HepG2 (cell line): Measurements from ENCODE around the gene B3GNT7. TPM values are rescaled to one million over a fixed set of nuclear protein-coding genes. Genes with fewer than 3 reads are reported as not detected.

Experiments
- FOXC1 ChIP-seq: sonication (generic); formaldehyde crosslinking; IDR thresholded peaks from 2 replicates; pipeline ENCODE4 v1.8.0; 2022; ENCODE audit warnings: mild to moderate bottlenecking, missing genetic modification reagents, borderline replicate concordance
- NCOA1 ChIP-seq: sonication (generic); formaldehyde crosslinking; IDR thresholded peaks from 2 replicates; pipeline ENCODE4 v1.9.0; 2021; ENCODE audit warnings: missing genetic modification reagents
- SOX6 ChIP-seq, 2 experiments: fragments of 450-650 bp in 1 of 2; sonication (generic) in 1 of 2; formaldehyde crosslinking in 1 of 2; IDR thresholded peaks; 2 replicates each; pipeline versions ENCODE4 v1.4.0 to v1.6.1; 2017 to 2020; ENCODE audit warnings: antibody characterized with exemption in 1 of 2, mild to moderate bottlenecking in 1 of 2, missing genetic modification reagents in 1 of 2
- ZC3H13 ChIP-seq: sonication (generic); formaldehyde crosslinking; IDR thresholded peaks from 2 replicates; pipeline ENCODE4 v1.8.1; 2023; ENCODE audit warnings: mild to moderate bottlenecking, missing genetic modification reagents, moderate library complexity
- ZNF101 ChIP-seq: sonication (generic); formaldehyde crosslinking; IDR thresholded peaks from 2 replicates; pipeline ENCODE4 v1.4.0; 2020; ENCODE audit warnings: mild to moderate bottlenecking, low read depth, missing genetic modification reagents, borderline replicate concordance
- ZNF34 ChIP-seq: sonication (generic); formaldehyde crosslinking; IDR thresholded peaks from 2 replicates; pipeline ENCODE4 v1.4.0; 2020; ENCODE audit warnings: mild to moderate bottlenecking, missing genetic modification reagents, borderline replicate concordance
- ZNF674 ChIP-seq: sonication (generic); formaldehyde crosslinking; IDR thresholded peaks from 2 replicates; pipeline ENCODE4 v1.5.0; 2020; ENCODE audit warnings: low read depth, mild to moderate bottlenecking, missing genetic modification reagents
- polyA plus RNA-seq, 8 experiments: library from polyadenylated mRNA; depleted of rRNA in 3 of 8; stranded (reverse) in 7 of 8; unstranded in 1 of 8; fragments of >200 nt; fragmentation: Illumina TruSeq in 4 of 8; extraction: Trizol in 4 of 8; gene quantifications; 2 replicates each; pipeline versions ENCODE4 v1.2.1 to v1.2.3, GENCODE V29; 2011 to 2016; ENCODE audit warnings: low read depth in 4 of 8, missing spikeins in 1 of 8, mixed read lengths in 1 of 8; ENCODE audit not compliant: insufficient read depth in 1 of 8
- total RNA-seq, 5 experiments: library from RNA; depleted of rRNA; stranded (reverse); fragments of >200 nt; fragmentation: Illumina TruSeq; extraction: Trizol; gene quantifications; 2 replicates each; pipeline ENCODE4 v1.2.3, GENCODE V29; 2016; ENCODE audit warnings: low read depth in 1 of 5
- TF ChIP-seq, protein P1 (sequence below): sonication (generic); formaldehyde crosslinking; IDR thresholded peaks from one replicate; pipeline ENCODE4 v1.5.1; 2020; ENCODE audit warnings: mild to moderate bottlenecking, missing genetic modification reagents; ENCODE audit errors: not compliant biosample characterization
- TF ChIP-seq, protein P2 (sequence below): sonication (generic); formaldehyde crosslinking; IDR thresholded peaks from 2 replicates; pipeline ENCODE4 v1.4.0; 2020; ENCODE audit warnings: missing genetic modification reagents
- TF ChIP-seq, protein P3 (sequence below): sonication (generic); formaldehyde crosslinking; IDR thresholded peaks from 2 replicates; pipeline ENCODE4 v1.8.0; 2022; ENCODE audit warnings: missing genetic modification reagents, mild to moderate bottlenecking, inconsistent platforms, borderline replicate concordance
- TF ChIP-seq, protein P4 (sequence below): sonication (generic); formaldehyde crosslinking; IDR thresholded peaks from 2 replicates; pipeline ENCODE4 v1.8.0; 2022; ENCODE audit warnings: mild to moderate bottlenecking, missing genetic modification reagents

Gene B3GNT7
- total and polyA plus RNA-seq, 2 of the 13 experiments (the other 11 are each of a cell fraction or from before 2014, with no cell fraction given): 0.04 to 0.24 TPM

DNA sequence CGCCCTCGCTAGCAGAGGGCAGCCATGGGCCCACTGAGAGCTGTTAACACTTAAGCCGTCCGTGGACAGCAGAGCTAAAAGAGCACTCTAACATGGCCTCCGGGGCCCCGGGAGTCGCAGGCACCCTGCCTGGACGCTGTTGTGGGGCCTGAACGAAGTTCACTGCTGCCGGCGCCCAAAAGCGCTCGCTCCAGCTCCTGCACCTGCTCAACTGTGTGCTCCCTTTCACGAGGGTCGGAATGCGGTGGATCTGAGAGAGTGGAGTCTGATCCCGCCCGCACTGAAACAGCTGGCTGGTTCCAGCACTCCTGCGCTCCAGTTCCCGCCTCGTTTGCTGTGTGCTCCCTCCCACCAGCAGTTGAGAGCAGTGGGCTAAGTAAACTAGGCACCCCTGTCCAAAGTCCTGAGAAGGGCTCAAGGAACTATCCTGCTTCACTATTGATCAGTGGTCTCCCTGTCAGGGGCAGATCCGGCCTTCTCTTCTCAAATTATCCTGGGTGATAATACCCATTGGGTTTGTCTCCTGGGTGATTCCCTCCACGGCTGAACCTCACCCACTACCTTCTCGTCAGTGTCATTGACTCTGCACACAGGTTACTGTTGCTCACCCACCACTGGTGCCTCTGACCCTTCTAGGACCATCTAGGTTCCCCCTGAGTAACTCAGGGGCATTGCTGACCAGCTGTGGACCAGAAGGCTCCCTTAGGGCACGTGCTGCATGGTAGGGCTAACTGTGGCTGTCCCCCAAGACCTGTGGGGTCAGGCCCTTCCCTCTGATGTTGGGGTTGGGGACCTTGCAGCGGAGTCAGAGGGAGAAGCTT lies 23.5 kb downstream of the B3GNT7 start (continued):
- TF ChIP-seq, protein P1, sequence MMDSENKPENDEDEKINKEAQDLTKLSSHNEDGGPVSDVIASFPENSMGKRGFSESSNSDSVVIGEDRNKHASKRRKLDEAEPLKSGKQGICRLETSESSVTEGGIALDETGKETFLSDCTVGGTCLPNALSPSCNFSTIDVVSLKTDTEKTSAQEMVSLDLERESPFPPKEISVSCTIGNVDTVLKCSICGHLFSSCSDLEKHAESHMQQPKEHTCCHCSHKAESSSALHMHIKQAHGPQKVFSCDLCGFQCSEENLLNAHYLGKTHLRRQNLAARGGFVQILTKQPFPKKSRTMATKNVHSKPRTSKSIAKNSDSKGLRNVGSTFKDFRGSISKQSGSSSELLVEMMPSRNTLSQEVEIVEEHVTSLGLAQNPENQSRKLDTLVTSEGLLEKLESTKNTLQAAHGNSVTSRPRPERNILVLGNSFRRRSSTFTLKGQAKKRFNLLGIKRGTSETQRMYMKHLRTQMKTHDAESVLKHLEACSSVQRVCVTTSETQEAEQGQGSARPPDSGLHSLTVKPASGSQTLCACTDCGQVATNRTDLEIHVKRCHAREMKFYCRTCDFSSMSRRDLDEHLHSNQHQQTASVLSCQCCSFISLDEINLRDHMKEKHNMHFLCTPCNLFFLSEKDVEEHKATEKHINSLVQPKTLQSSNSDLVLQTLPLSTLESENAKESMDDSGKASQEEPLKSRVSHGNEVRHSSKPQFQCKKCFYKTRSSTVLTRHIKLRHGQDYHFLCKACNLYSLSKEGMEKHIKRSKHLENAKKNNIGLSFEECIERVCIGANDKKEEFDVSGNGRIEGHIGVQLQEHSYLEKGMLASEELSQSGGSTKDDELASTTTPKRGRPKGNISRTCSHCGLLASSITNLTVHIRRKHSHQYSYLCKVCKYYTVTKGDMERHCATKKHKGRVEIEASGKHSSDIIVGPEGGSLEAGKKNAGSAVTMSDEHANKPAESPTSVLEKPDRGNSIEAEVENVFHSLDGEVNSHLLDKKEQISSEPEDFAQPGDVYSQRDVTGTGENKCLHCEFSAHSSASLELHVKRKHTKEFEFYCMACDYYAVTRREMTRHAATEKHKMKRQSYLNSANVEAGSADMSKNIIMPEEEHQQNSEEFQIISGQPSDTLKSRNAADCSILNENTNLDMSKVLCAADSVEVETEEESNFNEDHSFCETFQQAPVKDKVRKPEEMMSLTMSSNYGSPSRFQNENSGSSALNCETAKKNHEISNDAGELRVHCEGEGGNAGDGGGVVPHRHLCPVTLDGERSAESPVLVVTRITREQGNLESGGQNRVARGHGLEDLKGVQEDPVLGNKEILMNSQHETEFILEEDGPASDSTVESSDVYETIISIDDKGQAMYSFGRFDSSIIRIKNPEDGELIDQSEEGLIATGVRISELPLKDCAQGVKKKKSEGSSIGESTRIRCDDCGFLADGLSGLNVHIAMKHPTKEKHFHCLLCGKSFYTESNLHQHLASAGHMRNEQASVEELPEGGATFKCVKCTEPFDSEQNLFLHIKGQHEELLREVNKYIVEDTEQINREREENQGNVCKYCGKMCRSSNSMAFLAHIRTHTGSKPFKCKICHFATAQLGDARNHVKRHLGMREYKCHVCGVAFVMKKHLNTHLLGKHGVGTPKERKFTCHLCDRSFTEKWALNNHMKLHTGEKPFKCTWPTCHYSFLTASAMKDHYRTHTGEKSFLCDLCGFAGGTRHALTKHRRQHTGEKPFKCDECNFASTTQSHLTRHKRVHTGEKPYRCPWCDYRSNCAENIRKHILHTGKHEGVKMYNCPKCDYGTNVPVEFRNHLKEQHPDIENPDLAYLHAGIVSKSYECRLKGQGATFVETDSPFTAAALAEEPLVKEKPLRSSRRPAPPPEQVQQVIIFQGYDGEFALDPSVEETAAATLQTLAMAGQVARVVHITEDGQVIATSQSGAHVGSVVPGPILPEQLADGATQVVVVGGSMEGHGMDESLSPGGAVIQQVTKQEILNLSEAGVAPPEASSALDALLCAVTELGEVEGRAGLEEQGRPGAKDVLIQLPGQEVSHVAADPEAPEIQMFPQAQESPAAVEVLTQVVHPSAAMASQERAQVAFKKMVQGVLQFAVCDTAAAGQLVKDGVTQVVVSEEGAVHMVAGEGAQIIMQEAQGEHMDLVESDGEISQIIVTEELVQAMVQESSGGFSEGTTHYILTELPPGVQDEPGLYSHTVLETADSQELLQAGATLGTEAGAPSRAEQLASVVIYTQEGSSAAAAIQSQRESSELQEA: peak; percentile 44
- peak; percentile 95 for TF ChIP-seq NCOA1
- TF ChIP-seq, protein P2, sequence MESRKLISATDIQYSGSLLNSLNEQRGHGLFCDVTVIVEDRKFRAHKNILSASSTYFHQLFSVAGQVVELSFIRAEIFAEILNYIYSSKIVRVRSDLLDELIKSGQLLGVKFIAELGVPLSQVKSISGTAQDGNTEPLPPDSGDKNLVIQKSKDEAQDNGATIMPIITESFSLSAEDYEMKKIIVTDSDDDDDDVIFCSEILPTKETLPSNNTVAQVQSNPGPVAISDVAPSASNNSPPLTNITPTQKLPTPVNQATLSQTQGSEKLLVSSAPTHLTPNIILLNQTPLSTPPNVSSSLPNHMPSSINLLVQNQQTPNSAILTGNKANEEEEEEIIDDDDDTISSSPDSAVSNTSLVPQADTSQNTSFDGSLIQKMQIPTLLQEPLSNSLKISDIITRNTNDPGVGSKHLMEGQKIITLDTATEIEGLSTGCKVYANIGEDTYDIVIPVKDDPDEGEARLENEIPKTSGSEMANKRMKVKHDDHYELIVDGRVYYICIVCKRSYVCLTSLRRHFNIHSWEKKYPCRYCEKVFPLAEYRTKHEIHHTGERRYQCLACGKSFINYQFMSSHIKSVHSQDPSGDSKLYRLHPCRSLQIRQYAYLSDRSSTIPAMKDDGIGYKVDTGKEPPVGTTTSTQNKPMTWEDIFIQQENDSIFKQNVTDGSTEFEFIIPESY (CRISPR knock-in tag): no peak
- TF ChIP-seq ZNF101 (CRISPR knock-in tag): no peak
- no peak for TF ChIP-seq ZNF34 (CRISPR knock-in tag)
- no peak for TF ChIP-seq ZNF674 (CRISPR knock-in tag)
- TF ChIP-seq ZC3H13 (CRISPR knock-in tag): no peak
- TF ChIP-seq, protein P3, sequence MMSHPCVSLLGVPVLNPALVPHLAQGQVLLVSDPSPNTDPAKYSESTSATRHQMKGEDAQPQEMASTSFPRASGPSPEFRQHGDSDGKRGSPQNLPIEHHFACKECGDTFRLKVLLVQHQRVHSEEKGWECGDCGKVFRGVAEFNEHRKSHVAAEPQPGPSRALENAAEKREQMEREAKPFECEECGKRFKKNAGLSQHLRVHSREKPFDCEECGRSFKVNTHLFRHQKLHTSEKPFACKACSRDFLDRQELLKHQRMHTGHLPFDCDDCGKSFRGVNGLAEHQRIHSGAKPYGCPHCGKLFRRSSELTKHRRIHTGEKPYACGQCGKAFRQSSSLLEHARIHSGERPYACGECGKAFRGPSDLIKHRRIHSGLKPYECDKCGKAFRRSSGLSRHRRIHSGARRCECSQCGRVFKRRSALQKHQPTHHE: no peak
- TF ChIP-seq FOXC1 (CRISPR knock-in tag): peak; percentile 26; the same call in 1 of the 2 replicates
- TF ChIP-seq SOX6 (IDR thresholded peaks at IDR 0.05): no peak
- peak; percentile 66 for TF ChIP-seq SOX6 (CRISPR knock-in tag; IDR thresholded peaks at IDR 0.05)
- TF ChIP-seq, protein P4, sequence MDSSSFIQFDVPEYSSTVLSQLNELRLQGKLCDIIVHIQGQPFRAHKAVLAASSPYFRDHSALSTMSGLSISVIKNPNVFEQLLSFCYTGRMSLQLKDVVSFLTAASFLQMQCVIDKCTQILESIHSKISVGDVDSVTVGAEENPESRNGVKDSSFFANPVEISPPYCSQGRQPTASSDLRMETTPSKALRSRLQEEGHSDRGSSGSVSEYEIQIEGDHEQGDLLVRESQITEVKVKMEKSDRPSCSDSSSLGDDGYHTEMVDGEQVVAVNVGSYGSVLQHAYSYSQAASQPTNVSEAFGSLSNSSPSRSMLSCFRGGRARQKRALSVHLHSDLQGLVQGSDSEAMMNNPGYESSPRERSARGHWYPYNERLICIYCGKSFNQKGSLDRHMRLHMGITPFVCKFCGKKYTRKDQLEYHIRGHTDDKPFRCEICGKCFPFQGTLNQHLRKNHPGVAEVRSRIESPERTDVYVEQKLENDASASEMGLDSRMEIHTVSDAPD (CRISPR knock-in tag): 0 out of 2 replicates have a peak, but pooled peaks have one; percentile 14
